ENCODE measurements around the gene MEGF6.

GRCh38 chr1:3581296-3582036 is 29.8 kb downstream of the MEGF6 start:
- TF ChIP-seq CTCF (optimal IDR thresholded peaks at IDR 0.05 in 1 of 3, IDR thresholded peaks at IDR 0.05 in 1 of 3, conservative IDR thresholded peaks at IDR 0.05 in 1 of 3; ENCODE audit: extremely low read depth in 1 of 3, insufficient read depth in 2 of 3, low read length in 3 of 3) (no peak), EZH2 (IDR thresholded peaks at IDR 0.05; ENCODE audit: low read length) (no peak)
